Endodermal cell (in vitro differentiated cells): ENCODE data around the gene ECE1. TPM values are rescaled to one million over a fixed set of nuclear protein-coding genes. Genes with fewer than 3 reads are reported as not detected.

Source experiments
- DNase-seq: peaks from one replicate; pipeline ENCODE4 v3.0.0-alpha.2; 2017
- H3K27ac ChIP-seq: 2 replicates; pipeline ENCODE4 v1.5.1; 2013; ENCODE audit warnings: mild to moderate bottlenecking, low read depth, low read length, moderate library complexity
- H3K27me3 ChIP-seq: 2 replicates; pipeline ENCODE4 v1.6.1; 2013; ENCODE audit warnings: mild to moderate bottlenecking, low read length, moderate library complexity; ENCODE audit not compliant: insufficient read depth, control insufficient read depth, poor library complexity, severe bottlenecking
- H3K36me3 ChIP-seq: 2 replicates; pipeline ENCODE4 v1.7.0; 2013; ENCODE audit warnings: mild to moderate bottlenecking, low read length, moderate library complexity; ENCODE audit not compliant: control insufficient read depth, insufficient read depth
- H3K4me1 ChIP-seq: one replicate; pipeline ENCODE4 v1.7.0; 2013; ENCODE audit warnings: low read length; ENCODE audit not compliant: control insufficient read depth, insufficient read depth
- H3K4me3 ChIP-seq: 2 replicates; pipeline ENCODE4 v1.5.1; 2013; ENCODE audit warnings: mild to moderate bottlenecking, low read length, moderate library complexity
- H3K9ac ChIP-seq: 2 replicates; pipeline ENCODE4 v1.6.1; 2013; ENCODE audit warnings: mild to moderate bottlenecking, low read length, moderate library complexity; ENCODE audit not compliant: poor library complexity, severe bottlenecking; ENCODE audit errors: extremely low read depth
- H3K9me3 ChIP-seq: 2 replicates; pipeline ENCODE4 v1.6.1; 2013; ENCODE audit warnings: mild to moderate bottlenecking, low read length, moderate library complexity; ENCODE audit not compliant: control insufficient read depth
- H3K27ac Mint-ChIP-seq: 2 replicates; pipeline ENCODE4 v1.8.0; 2020; ENCODE audit warnings: mixed read lengths
- H3K27me3 Mint-ChIP-seq: 2 replicates; pipeline ENCODE4 v1.8.0; 2021; ENCODE audit warnings: mild to moderate bottlenecking, mixed read lengths; ENCODE audit not compliant: insufficient read depth
- H3K36me3 Mint-ChIP-seq: 2 replicates; pipeline ENCODE4 v1.8.0; 2020; ENCODE audit warnings: low read depth, mixed read lengths
- H3K4me1 Mint-ChIP-seq: 2 replicates; pipeline ENCODE4 v1.8.0; 2020; ENCODE audit warnings: mixed read lengths
- H3K4me3 Mint-ChIP-seq: 2 replicates; pipeline ENCODE4 v1.8.0; 2020; ENCODE audit warnings: mild to moderate bottlenecking, moderate library complexity, mixed read lengths
- H3K9me3 Mint-ChIP-seq: 2 replicates; pipeline ENCODE4 v1.8.0; 2020; ENCODE audit warnings: mild to moderate bottlenecking, mixed read lengths
- CTCF ChIP-seq: fragments of 200-600 bp; sonication (generic); conservative IDR thresholded peaks from 2 replicates; pipeline ENCODE4 v1.5.0; 2021; ENCODE audit warnings: antibody characterized with exemption, mild to moderate bottlenecking
- WGBS, 2 experiments: methylation state at CpG; one replicate each; pipeline versions ENCODE4 v1.1.5 to v1.1.7; 2013; ENCODE audit warnings: missing lambda C conversion rate in 2 of 2, mixed read lengths in 1 of 2; ENCODE audit not compliant: insufficient coverage in 1 of 2, insufficient read length in 1 of 2; 5-methylcytosine and 5-hydroxymethylcytosine counted together
- total RNA-seq, 2 donors: library from RNA; stranded (reverse); fragmentation: NEBNext Ultra II Directional in 1 of 2; extraction: Animal tissue kit (Norgen Biotek cat#: 25700) in 1 of 2; gene quantifications; 2 replicates in 1 of 2; 3 replicates in 1 of 2; pipeline ENCODE4 v1.2.1, GENCODE V29; 2021

Gene ECE1
- total RNA-seq, 2 donors from 2014 or later = 47.8 to 57.9 TPM

- no peak overlapping the region for H3K4me3 Mint-ChIP-seq
- H3K9me3 Mint-ChIP-seq = no peaks in the 10 kb centered on the region
- 94 to 97% methylated on average over 5 to 7 of the region's 7 CpGs for WGBS, 2 experiments
- Histone ChIP-seq H3K9ac (no peak overlapping the region), H3K4me1 (peaks cover 4% of the 10 kb centered on the region), H3K27me3 (no peaks in the 10 kb centered on the region), H3K36me3 (no peaks in the 10 kb centered on the region), H3K4me3 (no peak overlapping the region), H3K27ac (no peak overlapping the region), H3K9me3 (no peaks in the 10 kb centered on the region)
- no peak overlapping the region for H3K27ac Mint-ChIP-seq
- H3K4me1 Mint-ChIP-seq = peaks cover 22% of the 10 kb centered on the region
- H3K27me3 Mint-ChIP-seq = no peaks in the 10 kb centered on the region
- H3K36me3 Mint-ChIP-seq = no peaks in the 10 kb centered on the region
- DNase-seq = no peak
- no peak for TF ChIP-seq CTCF
Measured at GRCh38 chr1:21296509-21297354, 6.5 kb upstream of the ECE1 start.

- no peaks in the 10 kb centered on the region for H3K36me3 Mint-ChIP-seq
- no peak overlapping the region for H3K4me3 Mint-ChIP-seq
- H3K27me3 Mint-ChIP-seq = no peaks in the 10 kb centered on the region
- H3K4me1 Mint-ChIP-seq = peaks cover 29% of the 10 kb centered on the region
- H3K4me3 ChIP-seq = no peak overlapping the region
- H3K9me3 Mint-ChIP-seq = no peaks in the 10 kb centered on the region
- no peaks in the 10 kb centered on the region for H3K27me3 ChIP-seq
- no peaks in the 10 kb centered on the region for H3K9me3 ChIP-seq
- no peak overlapping the region for H3K9ac ChIP-seq
- peaks cover 7% of the 10 kb centered on the region for H3K4me1 ChIP-seq
- TF ChIP-seq CTCF = no peak
- H3K27ac Mint-ChIP-seq = no peak overlapping the region
- WGBS, 2 experiments = 92 to 93% methylated on average over 5 of the region's 6 CpGs
- H3K27ac ChIP-seq = no peak overlapping the region
- DNase-seq = no peak
- H3K36me3 ChIP-seq = no peaks in the 10 kb centered on the region
Measured at GRCh38 chr1:21295545-21295944, 5.3 kb upstream of the ECE1 start.

GRCh38 chr1:21295002-21295401 is 4.7 kb upstream of the ECE1 start:
- TF ChIP-seq CTCF = no peak
- Histone ChIP-seq H3K9ac (no peak overlapping the region), H3K27me3 (no peaks in the 10 kb centered on the region), H3K36me3 (no peaks in the 10 kb centered on the region), H3K4me3 (no peak overlapping the region), H3K4me1 (peaks cover 8% of the 10 kb centered on the region), H3K27ac (no peak overlapping the region), H3K9me3 (no peaks in the 10 kb centered on the region)
- WGBS, 2 experiments = 91% methylated on average over 1 of the region's 1 CpG; no CpG with 5 or more reads in 1 of the 2 experiments
- no peaks in the 10 kb centered on the region for H3K9me3 Mint-ChIP-seq
- peaks cover 29% of the 10 kb centered on the region for H3K4me1 Mint-ChIP-seq
- DNase-seq = no peak
- H3K27ac Mint-ChIP-seq = no peak overlapping the region
- H3K36me3 Mint-ChIP-seq = no peaks in the 10 kb centered on the region
- H3K4me3 Mint-ChIP-seq = no peak overlapping the region
- no peaks in the 10 kb centered on the region for H3K27me3 Mint-ChIP-seq
